Measurements from ENCODE around the gene MLPH. TPM values are rescaled to one million over a fixed set of nuclear protein-coding genes. Genes with fewer than 3 reads are reported as not detected.

Gene MLPH
- total RNA-seq = 4.6 TPM

GRCh38 chr2:237486819-237487448, at the start of gene MLPH:
MLPH (plus strand) TSS chr2:237487251; CDS start chr2:237493427, 6,176 bp downstream.

GRCh38 chr2:237566401-237567235, 79.6 kb downstream of the MLPH start, which contains the start of gene PRLH:
PRLH (plus strand) TSS chr2:237566574; CDS start chr2:237566574, 0 bp downstream.

GRCh38 chr2:237590272-237591140, 103.5 kb downstream of the MLPH start, which contains the start of gene RAB17:
RAB17 (minus strand) TSS chr2:237590734; CDS start chr2:237586154, 4,580 bp downstream.

Small RNAs within 50 kb of the gene (small RNA-seq; reads per million reads assigned to genes)
- gene MIR6811 (ENCODE audit: low replicate concordance) (not detected), gene RNU6-1140P (ENCODE audit: low replicate concordance) (not detected)

Other genes with a start within 250 kb of the MLPH start
- 455 TPM for gene COL6A3, start 73.1 kb upstream of the MLPH start, total RNA-seq
- gene PRLH, start 79.3 kb downstream of the MLPH start, total RNA-seq = not detected
- gene RAB17, start 103.5 kb downstream of the MLPH start, total RNA-seq = 10.6 TPM
- gene LRRFIP1, start 140.3 kb downstream of the MLPH start, total RNA-seq = 72.9 TPM

All from metanephros (tissue), 2 donors.